Neural cell (in vitro differentiated cells): Measurements from ENCODE around the gene PVALEF. TPM values are rescaled to one million over a fixed set of nuclear protein-coding genes. Genes with fewer than 3 reads are reported as not detected.

ENCODE experiments used
- H2AFZ ChIP-seq: fragments of 200-600, 300-800 bp; sonication (generic), shearing (Covaris generic); 2 replicates; pipeline ENCODE4 v1.6.0; 2014; ENCODE audit warnings: low read depth, mild to moderate bottlenecking, antibody characterized with exemption, low read length, moderate library complexity
- H3F3A ChIP-seq: fragments of 200-600 bp; shearing (Covaris generic); 2 replicates; pipeline ENCODE4 v1.6.1; 2016; ENCODE audit warnings: mild to moderate bottlenecking, moderate library complexity, mixed read lengths, antibody characterized with exemption, low read length; ENCODE audit not compliant: insufficient read depth, poor library complexity, severe bottlenecking
- H3K27ac ChIP-seq: fragments of 200-600, 300-800 bp; sonication (generic), shearing (Covaris generic); 2 replicates; pipeline ENCODE4 v1.5.1; 2014; ENCODE audit warnings: mild to moderate bottlenecking, low read length, moderate library complexity
- H3K27me3 ChIP-seq: fragments of 300-800, 200-600 bp; sonication (generic), shearing (Covaris generic); 2 replicates; pipeline ENCODE4 v1.6.0; 2014; ENCODE audit warnings: mild to moderate bottlenecking, low read depth, low read length, moderate library complexity; ENCODE audit not compliant: insufficient read depth
- H3K36me3 ChIP-seq: fragments of 300-800, 200-600 bp; sonication (generic), shearing (Covaris generic); 2 replicates; pipeline ENCODE4 v1.5.1; 2014; ENCODE audit warnings: mild to moderate bottlenecking, antibody characterized with exemption, low read length, moderate library complexity; ENCODE audit not compliant: insufficient read depth
- H3K4me2 ChIP-seq: fragments of 300-800, 200-600 bp; sonication (generic), shearing (Covaris generic); 2 replicates; pipeline ENCODE4 v1.6.0; 2014; ENCODE audit warnings: mild to moderate bottlenecking, low read length
- H3K4me3 ChIP-seq: fragments of 300-800, 200-600 bp; sonication (generic), shearing (Covaris generic); 2 replicates; pipeline ENCODE4 v1.5.1; 2014; ENCODE audit warnings: mild to moderate bottlenecking, low read length, moderate library complexity
- H3K79me2 ChIP-seq: fragments of 200-600 bp; shearing (Covaris generic); replicated peaks from 2 replicates; pipeline ENCODE4 v1.6.0; 2014; ENCODE audit warnings: mild to moderate bottlenecking, low read length, moderate library complexity; ENCODE audit not compliant: insufficient read depth
- H3K9ac ChIP-seq: fragments of 300-800, 200-600 bp; sonication (generic), shearing (Covaris generic); 2 replicates; pipeline ENCODE4 v1.6.1; 2016; ENCODE audit warnings: mild to moderate bottlenecking, low read length, mixed read lengths
- H3K9me2 ChIP-seq: fragments of 200-600 bp; shearing (Covaris generic); 2 replicates; pipeline ENCODE4 v1.6.1; 2016; ENCODE audit warnings: mild to moderate bottlenecking, low read length, mixed read lengths; ENCODE audit not compliant: insufficient read depth
- H3K9me3 ChIP-seq: fragments of 200-600, 300-800 bp; sonication (generic), shearing (Covaris generic); 2 replicates; pipeline ENCODE4 v1.6.1; 2016; ENCODE audit warnings: mild to moderate bottlenecking, mixed run types, low read length, moderate library complexity, mixed read lengths
- H4K20me1 ChIP-seq: fragments of 200-600 bp; shearing (Covaris generic); 2 replicates; pipeline ENCODE4 v1.6.1; 2016; ENCODE audit warnings: mild to moderate bottlenecking, mixed run types; ENCODE audit not compliant: insufficient read depth
- CTCF ChIP-seq: fragments of 450-650 bp; IDR thresholded peaks from 2 replicates; pipeline ENCODE4 v1.5.1; 2014; ENCODE audit warnings: antibody characterized with exemption, mild to moderate bottlenecking, moderate library complexity; ENCODE audit not compliant: poor library complexity, severe bottlenecking
- EP300 ChIP-seq: fragments of 450-650 bp; conservative IDR thresholded peaks from 2 replicates; pipeline ENCODE4 v1.6.1; 2014; ENCODE audit warnings: antibody characterized with exemption, mild to moderate bottlenecking, moderate library complexity; ENCODE audit not compliant: poor library complexity, severe bottlenecking
- EZH2 ChIP-seq: fragments of 200-600, 300-800 bp; shearing (Covaris generic), sonication (generic); IDR thresholded peaks from 2 replicates; pipeline ENCODE4 v1.6.1; 2014; ENCODE audit warnings: antibody characterized with exemption, low read length, borderline replicate concordance, mild to moderate bottlenecking; ENCODE audit not compliant: insufficient read depth, poor library complexity, severe bottlenecking
- MXI1 ChIP-seq: fragments of 450-650 bp; conservative IDR thresholded peaks from 2 replicates; pipeline ENCODE4 v1.6.1; 2014; ENCODE audit warnings: antibody characterized with exemption, mild to moderate bottlenecking; ENCODE audit not compliant: poor library complexity, severe bottlenecking
- POLR2AphosphoS5 ChIP-seq: IDR thresholded peaks from 2 replicates; pipeline ENCODE4 v1.6.1; 2012
- RAD21 ChIP-seq: fragments of 450-650 bp; conservative IDR thresholded peaks from 2 replicates; pipeline ENCODE4 v1.6.1; 2014; ENCODE audit warnings: antibody characterized with exemption, mild to moderate bottlenecking, moderate library complexity
- REST ChIP-seq: IDR thresholded peaks from 2 replicates; pipeline ENCODE4 v1.6.1; 2012; ENCODE audit warnings: borderline replicate concordance
- SMC3 ChIP-seq: fragments of 450-650 bp; conservative IDR thresholded peaks from 2 replicates; pipeline ENCODE4 v1.6.1; 2014; ENCODE audit warnings: antibody characterized with exemption, mild to moderate bottlenecking, moderate library complexity; ENCODE audit not compliant: poor library complexity
- TAF1 ChIP-seq: IDR thresholded peaks from 2 replicates; pipeline ENCODE4 v1.6.1; 2012; ENCODE audit warnings: low read depth
- polyA plus RNA-seq: library from polyadenylated mRNA; depleted of rRNA; stranded (reverse); fragments of >200 nt; gene quantifications from 2 replicates; pipeline ENCODE4 v1.2.3, GENCODE V29; 2014

The PVALEF gene
- polyA plus RNA-seq, 1 donor from 2014 or later = not detected

GRCh38 chr17:81169870-81170309 lies 4.6 kb downstream of the PVALEF start:
- Histone ChIP-seq H3K4me2 (no peak overlapping the region), H3K27me3 (no peaks in the 10 kb centered on the region), H3K79me2 (no peaks in the 10 kb centered on the region), H3K9me2 (no peaks in the 10 kb centered on the region), H3F3A (no peaks in the 10 kb centered on the region), H3K36me3 (no peaks in the 10 kb centered on the region), H3K9me3 (no peaks in the 10 kb centered on the region), H4K20me1 (no peaks in the 10 kb centered on the region), H3K9ac (no peak overlapping the region), H3K4me3 (no peak overlapping the region), H3K27ac (no peak overlapping the region), H2AFZ (no peak overlapping the region)
- TF ChIP-seq TAF1 (no peak), MXI1 (no peak), EP300 (no peak), CTCF (no peak), RAD21 (no peak)

- H3K36me3 ChIP-seq = no peaks in the 10 kb centered on the region
- no peak overlapping the region for H3K27ac ChIP-seq
- H3K27me3 ChIP-seq = no peaks in the 10 kb centered on the region
- no peaks in the 10 kb centered on the region for H4K20me1 ChIP-seq
- no peak for TF ChIP-seq TAF1
- no peak for TF ChIP-seq MXI1
- TF ChIP-seq REST = no peak
- no peaks in the 10 kb centered on the region for H3K79me2 ChIP-seq
- no peak overlapping the region for H3K9ac ChIP-seq
- H3F3A ChIP-seq = no peaks in the 10 kb centered on the region
- no peak overlapping the region for H2AFZ ChIP-seq
- H3K4me2 ChIP-seq = no peak overlapping the region
- H3K4me3 ChIP-seq = no peak overlapping the region
- H3K9me2 ChIP-seq = no peaks in the 10 kb centered on the region
- peaks cover 6% of the 10 kb centered on the region for H3K9me3 ChIP-seq
These were observed 5.6 kb downstream of the PVALEF start for GRCh38 chr17:81170727-81171494.

GRCh38 chr17:81171941-81172340 lies 6.6 kb downstream of the PVALEF start:
- Histone ChIP-seq H3K4me2 (no peak overlapping the region), H3K9me2 (no peaks in the 10 kb centered on the region), H3K27me3 (no peaks in the 10 kb centered on the region), H3F3A (no peaks in the 10 kb centered on the region), H3K4me3 (no peak overlapping the region), H3K9ac (no peak overlapping the region), H4K20me1 (no peaks in the 10 kb centered on the region), H3K9me3 (peaks cover 6% of the 10 kb centered on the region), H2AFZ (no peak overlapping the region), H3K36me3 (no peaks in the 10 kb centered on the region), H3K79me2 (no peaks in the 10 kb centered on the region), H3K27ac (no peak overlapping the region)
- TF ChIP-seq RAD21 (no peak), CTCF (no peak), REST (no peak), EP300 (no peak), SMC3 (no peak), MXI1 (no peak), POLR2AphosphoS5 (no peak), EZH2 (no peak), TAF1 (no peak)
